HL-60 (cell line): ENCODE measurements around the gene SMARCA4.

Experiments used
- GABPA ChIP-seq: IDR thresholded peaks from 2 replicates; pipeline ENCODE4 v1.6.1; 2012; ENCODE audit warnings: low read depth
- POLR2AphosphoS5 ChIP-seq: IDR thresholded peaks from 2 replicates; pipeline ENCODE4 v1.6.1; 2012; ENCODE audit warnings: low read depth
- TF ChIP-seq, protein P1 (sequence below): IDR thresholded peaks from one replicate; pipeline ENCODE4 v1.5.1; 2011; ENCODE audit warnings: low read length, control low read depth, inconsistent platforms; ENCODE audit not compliant: insufficient read depth
- TF ChIP-seq, protein P2 (sequence below): IDR thresholded peaks from 2 replicates; pipeline ENCODE4 v1.6.1; 2012; ENCODE audit warnings: low read depth; ENCODE audit not compliant: insufficient replicate concordance

GRCh38 chr19:11025006-11025405, 64.2 kb downstream of the SMARCA4 start:
- TF ChIP-seq, protein P1, sequence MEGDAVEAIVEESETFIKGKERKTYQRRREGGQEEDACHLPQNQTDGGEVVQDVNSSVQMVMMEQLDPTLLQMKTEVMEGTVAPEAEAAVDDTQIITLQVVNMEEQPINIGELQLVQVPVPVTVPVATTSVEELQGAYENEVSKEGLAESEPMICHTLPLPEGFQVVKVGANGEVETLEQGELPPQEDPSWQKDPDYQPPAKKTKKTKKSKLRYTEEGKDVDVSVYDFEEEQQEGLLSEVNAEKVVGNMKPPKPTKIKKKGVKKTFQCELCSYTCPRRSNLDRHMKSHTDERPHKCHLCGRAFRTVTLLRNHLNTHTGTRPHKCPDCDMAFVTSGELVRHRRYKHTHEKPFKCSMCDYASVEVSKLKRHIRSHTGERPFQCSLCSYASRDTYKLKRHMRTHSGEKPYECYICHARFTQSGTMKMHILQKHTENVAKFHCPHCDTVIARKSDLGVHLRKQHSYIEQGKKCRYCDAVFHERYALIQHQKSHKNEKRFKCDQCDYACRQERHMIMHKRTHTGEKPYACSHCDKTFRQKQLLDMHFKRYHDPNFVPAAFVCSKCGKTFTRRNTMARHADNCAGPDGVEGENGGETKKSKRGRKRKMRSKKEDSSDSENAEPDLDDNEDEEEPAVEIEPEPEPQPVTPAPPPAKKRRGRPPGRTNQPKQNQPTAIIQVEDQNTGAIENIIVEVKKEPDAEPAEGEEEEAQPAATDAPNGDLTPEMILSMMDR: no peak
- no peak for TF ChIP-seq POLR2AphosphoS5
- TF ChIP-seq, protein P2, sequence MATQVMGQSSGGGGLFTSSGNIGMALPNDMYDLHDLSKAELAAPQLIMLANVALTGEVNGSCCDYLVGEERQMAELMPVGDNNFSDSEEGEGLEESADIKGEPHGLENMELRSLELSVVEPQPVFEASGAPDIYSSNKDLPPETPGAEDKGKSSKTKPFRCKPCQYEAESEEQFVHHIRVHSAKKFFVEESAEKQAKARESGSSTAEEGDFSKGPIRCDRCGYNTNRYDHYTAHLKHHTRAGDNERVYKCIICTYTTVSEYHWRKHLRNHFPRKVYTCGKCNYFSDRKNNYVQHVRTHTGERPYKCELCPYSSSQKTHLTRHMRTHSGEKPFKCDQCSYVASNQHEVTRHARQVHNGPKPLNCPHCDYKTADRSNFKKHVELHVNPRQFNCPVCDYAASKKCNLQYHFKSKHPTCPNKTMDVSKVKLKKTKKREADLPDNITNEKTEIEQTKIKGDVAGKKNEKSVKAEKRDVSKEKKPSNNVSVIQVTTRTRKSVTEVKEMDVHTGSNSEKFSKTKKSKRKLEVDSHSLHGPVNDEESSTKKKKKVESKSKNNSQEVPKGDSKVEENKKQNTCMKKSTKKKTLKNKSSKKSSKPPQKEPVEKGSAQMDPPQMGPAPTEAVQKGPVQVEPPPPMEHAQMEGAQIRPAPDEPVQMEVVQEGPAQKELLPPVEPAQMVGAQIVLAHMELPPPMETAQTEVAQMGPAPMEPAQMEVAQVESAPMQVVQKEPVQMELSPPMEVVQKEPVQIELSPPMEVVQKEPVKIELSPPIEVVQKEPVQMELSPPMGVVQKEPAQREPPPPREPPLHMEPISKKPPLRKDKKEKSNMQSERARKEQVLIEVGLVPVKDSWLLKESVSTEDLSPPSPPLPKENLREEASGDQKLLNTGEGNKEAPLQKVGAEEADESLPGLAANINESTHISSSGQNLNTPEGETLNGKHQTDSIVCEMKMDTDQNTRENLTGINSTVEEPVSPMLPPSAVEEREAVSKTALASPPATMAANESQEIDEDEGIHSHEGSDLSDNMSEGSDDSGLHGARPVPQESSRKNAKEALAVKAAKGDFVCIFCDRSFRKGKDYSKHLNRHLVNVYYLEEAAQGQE: no peak
- TF ChIP-seq GABPA: no peak
